BLaER1 (cell line): ENCODE data around the gene RBM24.
A peak's percentile ranks its signal among the peaks of the same experiment; 100 is the strongest.

ENCODE experiments used
- H3K27ac ChIP-seq: shearing (Covaris generic); formaldehyde crosslinking; 2 replicates; pipeline ENCODE4 v1.8.1; 2022
- H3K27me3 ChIP-seq: shearing (Covaris generic); formaldehyde crosslinking; 2 replicates; pipeline ENCODE4 v1.8.1; 2022
- H3K36me3 ChIP-seq: shearing (Covaris generic); formaldehyde crosslinking; 2 replicates; pipeline ENCODE4 v1.8.1; 2022
- H3K4me1 ChIP-seq: shearing (Covaris generic); formaldehyde crosslinking; 2 replicates; pipeline ENCODE4 v1.8.1; 2022
- H3K4me2 ChIP-seq: shearing (Covaris generic); formaldehyde crosslinking; 2 replicates; pipeline ENCODE4 v1.8.1; 2022
- H3K4me3 ChIP-seq: shearing (Covaris generic); formaldehyde crosslinking; 2 replicates; pipeline ENCODE4 v1.8.1; 2022
- H3K9ac ChIP-seq: shearing (Covaris generic); formaldehyde crosslinking; 2 replicates; pipeline ENCODE4 v1.8.1; 2022
- H3K9me3 ChIP-seq: shearing (Covaris generic); formaldehyde crosslinking; 2 replicates; pipeline ENCODE4 v1.8.1; 2022
- H4K20me1 ChIP-seq: shearing (Covaris generic); formaldehyde crosslinking; 2 replicates; pipeline ENCODE4 v1.8.1; 2022
- Cebpa-rat ChIP-seq: shearing (Covaris generic); IDR thresholded peaks from 2 replicates; pipeline ENCODE4 v1.8.1; 2022

Gene RBM24

GRCh38 chr6:17281100-17281496, at the start of gene RBM24:
Gene RBM24, plus strand, starts transcription at chr6:17281361. Its CDS starts 221 bp downstream, at chr6:17281582.
- Histone ChIP-seq H3K4me1 (peaks cover 7% of the 10 kb centered on the region; the same call in 1 of the 2 replicates), H3K9ac (peak within 1 kb of the TSS; percentile 71), H3K4me3 (peak within 1 kb of the TSS; percentile 72), H3K4me2 (peak within 1 kb of the TSS; percentile 96), H3K27ac (peak within 1 kb of the TSS; percentile 42; the same call in 1 of the 2 replicates), H3K27me3 (peaks cover 55% of the 10 kb centered on the region), H3K9me3 (peaks cover 7% of the 10 kb centered on the region; the same call in 1 of the 2 replicates), H3K36me3 (no peaks in the 10 kb centered on the region), H4K20me1 (no peaks in the 10 kb centered on the region)
- TF ChIP-seq Cebpa-rat: no peak

GRCh38 chr6:17233531-17233930, 47.6 kb upstream of the RBM24 start:
- Histone ChIP-seq H4K20me1 (no peaks in the 10 kb centered on the region), H3K9ac (no peak overlapping the region), H3K27me3 (no peaks in the 10 kb centered on the region), H3K27ac (no peak overlapping the region), H3K4me2 (no peak overlapping the region), H3K4me3 (no peak overlapping the region), H3K9me3 (no peaks in the 10 kb centered on the region), H3K4me1 (no peaks in the 10 kb centered on the region), H3K36me3 (no peaks in the 10 kb centered on the region)
- no peak for TF ChIP-seq Cebpa-rat

- Histone ChIP-seq H3K27me3 (no peaks in the 10 kb centered on the region), H4K20me1 (no peaks in the 10 kb centered on the region), H3K4me3 (no peak overlapping the region), H3K4me2 (no peak overlapping the region), H3K27ac (no peak overlapping the region), H3K9ac (no peak overlapping the region), H3K9me3 (peaks cover 8% of the 10 kb centered on the region; the same call in 1 of the 2 replicates), H3K36me3 (no peaks in the 10 kb centered on the region), H3K4me1 (no peaks in the 10 kb centered on the region)
- TF ChIP-seq Cebpa-rat: no peak
Observed at GRCh38 chr6:17237246-17237645, 43.9 kb upstream of the RBM24 start.

GRCh38 chr6:17239260-17239659, 41.9 kb upstream of the RBM24 start:
- H3K9me3 ChIP-seq: peaks cover 8% of the 10 kb centered on the region; the same call in 1 of the 2 replicates

GRCh38 chr6:17240803-17241500, 40.2 kb upstream of the RBM24 start:
- H3K27ac ChIP-seq: no peak overlapping the region
- H3K9ac ChIP-seq: no peak overlapping the region
- no peaks in the 10 kb centered on the region for H3K27me3 ChIP-seq
- H3K36me3 ChIP-seq: no peaks in the 10 kb centered on the region
- no peak for TF ChIP-seq Cebpa-rat
- H3K4me1 ChIP-seq: no peaks in the 10 kb centered on the region
- peaks cover 12% of the 10 kb centered on the region; the same call in 1 of the 2 replicates for H3K9me3 ChIP-seq
- H3K4me3 ChIP-seq: no peak overlapping the region
- H4K20me1 ChIP-seq: no peaks in the 10 kb centered on the region
- H3K4me2 ChIP-seq: no peak overlapping the region

More at GRCh38 chr6:17239260-17239659, 41.9 kb upstream of the RBM24 start:
- no peak overlapping the region for H3K9ac ChIP-seq
- TF ChIP-seq Cebpa-rat: no peak
- H3K27me3 ChIP-seq: no peaks in the 10 kb centered on the region
- no peaks in the 10 kb centered on the region for H4K20me1 ChIP-seq
- no peaks in the 10 kb centered on the region for H3K4me1 ChIP-seq
- H3K27ac ChIP-seq: no peak overlapping the region
- H3K4me3 ChIP-seq: no peak overlapping the region
- H3K36me3 ChIP-seq: no peaks in the 10 kb centered on the region
- no peak overlapping the region for H3K4me2 ChIP-seq

- Histone ChIP-seq H3K9ac (no peak overlapping the region), H3K4me1 (no peaks in the 10 kb centered on the region), H3K36me3 (no peaks in the 10 kb centered on the region), H3K4me2 (no peak overlapping the region), H4K20me1 (no peaks in the 10 kb centered on the region), H3K4me3 (no peak overlapping the region), H3K27ac (no peak overlapping the region), H3K9me3 (peaks cover 12% of the 10 kb centered on the region; the same call in 1 of the 2 replicates), H3K27me3 (no peaks in the 10 kb centered on the region)
- no peak for TF ChIP-seq Cebpa-rat
Observed at GRCh38 chr6:17242087-17242486, 39.1 kb upstream of the RBM24 start.

GRCh38 chr6:17250237-17250636, 30.9 kb upstream of the RBM24 start:
- no peaks in the 10 kb centered on the region for H4K20me1 ChIP-seq
- 0 out of 2 replicates have a peak, but pooled peaks cover 3% of the 10 kb centered on the region for H3K9me3 ChIP-seq
- H3K4me1 ChIP-seq: no peaks in the 10 kb centered on the region
- no peak overlapping the region for H3K4me2 ChIP-seq
- H3K27ac ChIP-seq: no peak overlapping the region
- no peak overlapping the region for H3K4me3 ChIP-seq
- H3K9ac ChIP-seq: no peak overlapping the region
- no peak for TF ChIP-seq Cebpa-rat
- no peaks in the 10 kb centered on the region for H3K27me3 ChIP-seq
- H3K36me3 ChIP-seq: no peaks in the 10 kb centered on the region

GRCh38 chr6:17251953-17252352, 29.2 kb upstream of the RBM24 start:
- H3K4me1 ChIP-seq: no peaks in the 10 kb centered on the region

GRCh38 chr6:17258749-17259148, 22.4 kb upstream of the RBM24 start:
- TF ChIP-seq Cebpa-rat: no peak
- H3K36me3 ChIP-seq: no peaks in the 10 kb centered on the region
- no peaks in the 10 kb centered on the region for H3K27me3 ChIP-seq
- no peaks in the 10 kb centered on the region for H3K4me1 ChIP-seq
- H3K27ac ChIP-seq: no peak overlapping the region
- no peak overlapping the region for H3K9ac ChIP-seq
- H3K9me3 ChIP-seq: no peaks in the 10 kb centered on the region
- no peaks in the 10 kb centered on the region for H4K20me1 ChIP-seq
- no peak overlapping the region for H3K4me3 ChIP-seq
- H3K4me2 ChIP-seq: no peak overlapping the region

More at GRCh38 chr6:17251953-17252352, 29.2 kb upstream of the RBM24 start:
- TF ChIP-seq Cebpa-rat: no peak
- Histone ChIP-seq H3K4me2 (no peak overlapping the region), H3K27me3 (no peaks in the 10 kb centered on the region), H3K9ac (no peak overlapping the region), H4K20me1 (no peaks in the 10 kb centered on the region), H3K9me3 (no peaks in the 10 kb centered on the region), H3K4me3 (no peak overlapping the region), H3K36me3 (no peaks in the 10 kb centered on the region), H3K27ac (no peak overlapping the region)

- no peak overlapping the region for H3K4me2 ChIP-seq
- no peaks in the 10 kb centered on the region for H4K20me1 ChIP-seq
- H3K4me1 ChIP-seq: no peaks in the 10 kb centered on the region
- no peaks in the 10 kb centered on the region for H3K36me3 ChIP-seq
- no peaks in the 10 kb centered on the region for H3K9me3 ChIP-seq
- no peak for TF ChIP-seq Cebpa-rat
- no peak overlapping the region for H3K4me3 ChIP-seq
- no peak overlapping the region for H3K9ac ChIP-seq
- H3K27me3 ChIP-seq: no peaks in the 10 kb centered on the region
- H3K27ac ChIP-seq: no peak overlapping the region
Observed at GRCh38 chr6:17265570-17265969, 15.6 kb upstream of the RBM24 start.

- H3K4me1 ChIP-seq: no peaks in the 10 kb centered on the region
- no peak overlapping the region for H3K27ac ChIP-seq
- H3K4me3 ChIP-seq: no peak overlapping the region
- H3K4me2 ChIP-seq: no peak overlapping the region
- H3K27me3 ChIP-seq: no peaks in the 10 kb centered on the region
- H3K36me3 ChIP-seq: no peaks in the 10 kb centered on the region
- H3K9ac ChIP-seq: no peak overlapping the region
- no peaks in the 10 kb centered on the region for H3K9me3 ChIP-seq
- TF ChIP-seq Cebpa-rat: no peak
- H4K20me1 ChIP-seq: no peaks in the 10 kb centered on the region
Observed at GRCh38 chr6:17267566-17267965, 13.6 kb upstream of the RBM24 start.
